HFFc6 (cell line): ENCODE measurements around the gene SPACA7. TPM values are rescaled to one million over a fixed set of nuclear protein-coding genes. Genes with fewer than 3 reads are reported as not detected.

Experiments
- DNase-seq: peaks from one replicate; pipeline ENCODE4 v3.0.0-alpha.2; 2018
- H3K27ac Mint-ChIP-seq: 2 replicates; pipeline ENCODE4 v1.8.0; 2020; ENCODE audit warnings: mild to moderate bottlenecking, mixed read lengths
- H3K27me3 Mint-ChIP-seq: 2 replicates; pipeline ENCODE4 v1.8.0; 2021; ENCODE audit warnings: mild to moderate bottlenecking, moderate library complexity, mixed read lengths; ENCODE audit not compliant: insufficient read depth
- H3K36me3 Mint-ChIP-seq: 2 replicates; pipeline ENCODE4 v1.8.0; 2021; ENCODE audit warnings: low read depth, mixed read lengths
- H3K4me1 Mint-ChIP-seq: 2 replicates; pipeline ENCODE4 v1.8.0; 2020; ENCODE audit warnings: low read depth, mixed read lengths
- H3K4me3 Mint-ChIP-seq: 2 replicates; pipeline ENCODE4 v1.8.0; 2020; ENCODE audit warnings: mild to moderate bottlenecking, moderate library complexity, mixed read lengths
- H3K9me3 Mint-ChIP-seq: 2 replicates; pipeline ENCODE4 v1.8.0; 2020; ENCODE audit warnings: mild to moderate bottlenecking, mixed read lengths
- total RNA-seq, 6 experiments: library from RNA; stranded (reverse); fragmentation: NEBNext Ultra II Directional; extraction: Animal tissue kit (Norgen Biotek cat#: 25700); gene quantifications; 2 replicates in 1 of 6; 3 replicates in 5 of 6; pipeline ENCODE4 v1.2.3, GENCODE V29; 2021
- TF ChIP-seq, protein P1 (sequence below): fragments of 200-600 bp; sonication (generic); IDR thresholded peaks from 2 replicates; pipeline ENCODE4 v1.5.0; 2021; ENCODE audit warnings: antibody characterized with exemption, mild to moderate bottlenecking

Gene SPACA7
- total RNA-seq, 6 experiments from 2014 or later: not detected

DNA sequence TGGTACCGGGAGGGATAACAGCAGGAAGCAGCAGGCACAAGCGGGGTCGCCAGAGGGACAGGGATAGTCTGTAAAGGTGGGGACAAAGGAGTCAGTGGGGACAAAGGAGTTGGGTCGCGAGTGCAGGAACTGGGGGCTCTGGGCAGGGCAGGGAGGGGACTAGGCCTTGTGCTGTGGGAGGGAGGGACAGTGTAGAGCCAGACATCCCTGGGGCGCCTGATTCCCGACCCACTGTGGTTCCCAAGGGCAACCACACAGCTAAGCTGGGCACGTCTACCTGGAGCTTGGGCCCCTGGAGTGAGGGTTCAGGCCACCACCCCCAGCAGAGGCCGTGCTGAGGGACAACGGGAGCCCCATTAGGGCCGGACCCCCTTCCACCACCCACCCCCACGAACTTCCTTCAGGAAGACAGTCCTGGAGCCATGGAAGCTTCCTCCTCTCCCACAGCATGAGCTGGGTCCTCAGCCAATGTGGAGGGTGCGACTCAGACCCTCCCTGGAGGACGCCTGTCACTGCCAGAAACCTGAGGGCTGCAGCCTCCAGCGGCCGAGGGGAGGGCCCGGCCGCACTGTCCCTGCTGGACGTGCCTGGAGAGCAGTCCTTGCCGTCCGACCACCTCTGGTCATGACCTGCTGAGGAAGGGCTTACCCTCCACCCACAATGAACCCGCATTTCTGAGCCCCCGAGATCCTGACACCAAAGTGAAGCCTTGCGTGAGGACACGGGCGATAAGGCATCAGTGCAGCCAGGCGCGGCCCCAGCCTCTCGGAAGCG, 77.9 kb downstream of the SPACA7 start:
- Mint-ChIP-seq H3K27ac (no peak overlapping the region), H3K36me3 (no peaks in the 10 kb centered on the region), H3K4me3 (no peak overlapping the region), H3K9me3 (peaks cover 9% of the 10 kb centered on the region; the same call in 1 of the 2 replicates), H3K27me3 (peaks cover 27% of the 10 kb centered on the region), H3K4me1 (no peaks in the 10 kb centered on the region)
- TF ChIP-seq, protein P1, sequence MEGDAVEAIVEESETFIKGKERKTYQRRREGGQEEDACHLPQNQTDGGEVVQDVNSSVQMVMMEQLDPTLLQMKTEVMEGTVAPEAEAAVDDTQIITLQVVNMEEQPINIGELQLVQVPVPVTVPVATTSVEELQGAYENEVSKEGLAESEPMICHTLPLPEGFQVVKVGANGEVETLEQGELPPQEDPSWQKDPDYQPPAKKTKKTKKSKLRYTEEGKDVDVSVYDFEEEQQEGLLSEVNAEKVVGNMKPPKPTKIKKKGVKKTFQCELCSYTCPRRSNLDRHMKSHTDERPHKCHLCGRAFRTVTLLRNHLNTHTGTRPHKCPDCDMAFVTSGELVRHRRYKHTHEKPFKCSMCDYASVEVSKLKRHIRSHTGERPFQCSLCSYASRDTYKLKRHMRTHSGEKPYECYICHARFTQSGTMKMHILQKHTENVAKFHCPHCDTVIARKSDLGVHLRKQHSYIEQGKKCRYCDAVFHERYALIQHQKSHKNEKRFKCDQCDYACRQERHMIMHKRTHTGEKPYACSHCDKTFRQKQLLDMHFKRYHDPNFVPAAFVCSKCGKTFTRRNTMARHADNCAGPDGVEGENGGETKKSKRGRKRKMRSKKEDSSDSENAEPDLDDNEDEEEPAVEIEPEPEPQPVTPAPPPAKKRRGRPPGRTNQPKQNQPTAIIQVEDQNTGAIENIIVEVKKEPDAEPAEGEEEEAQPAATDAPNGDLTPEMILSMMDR: no peak
- DNase-seq: no peak

DNA sequence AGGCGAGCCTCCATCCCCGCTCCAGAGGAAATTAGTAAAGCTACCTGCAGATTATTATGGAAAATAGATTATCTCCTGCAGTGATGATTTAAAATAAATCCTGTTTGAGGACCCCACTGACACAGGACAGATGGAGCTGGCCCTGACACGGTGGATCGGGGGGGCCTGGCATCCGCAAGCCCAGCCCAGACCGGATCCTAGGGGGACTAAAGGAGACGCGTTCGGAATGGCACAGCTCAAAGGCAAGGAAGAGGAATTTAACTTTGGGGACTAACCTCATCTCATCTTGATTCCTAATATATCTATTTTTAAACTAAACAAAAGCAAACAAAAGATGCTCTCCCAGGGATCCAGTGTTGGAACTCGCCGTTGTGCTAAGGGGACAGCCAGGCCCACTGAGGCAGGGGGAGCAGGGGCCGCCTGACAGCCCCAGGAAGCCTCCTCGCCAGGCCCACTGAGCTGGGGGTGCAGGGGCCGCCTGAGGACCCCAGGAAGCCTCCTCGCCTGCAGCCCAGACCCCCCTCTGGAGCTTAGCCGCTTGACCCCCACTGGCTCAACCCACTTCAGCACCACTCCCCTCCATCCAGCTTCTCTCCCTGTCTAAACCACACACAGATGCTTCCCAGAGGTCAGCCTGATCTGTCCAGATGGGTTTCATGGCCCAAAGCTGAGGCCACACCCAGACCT, 78.6 kb downstream of the SPACA7 start:
- TF ChIP-seq, protein P1: no peak
- Mint-ChIP-seq H3K4me1 (no peaks in the 10 kb centered on the region), H3K4me3 (no peak overlapping the region), H3K36me3 (no peaks in the 10 kb centered on the region), H3K27me3 (peaks cover 23% of the 10 kb centered on the region), H3K27ac (no peak overlapping the region), H3K9me3 (peaks cover 9% of the 10 kb centered on the region; the same call in 1 of the 2 replicates)
- no peak for DNase-seq

DNA sequence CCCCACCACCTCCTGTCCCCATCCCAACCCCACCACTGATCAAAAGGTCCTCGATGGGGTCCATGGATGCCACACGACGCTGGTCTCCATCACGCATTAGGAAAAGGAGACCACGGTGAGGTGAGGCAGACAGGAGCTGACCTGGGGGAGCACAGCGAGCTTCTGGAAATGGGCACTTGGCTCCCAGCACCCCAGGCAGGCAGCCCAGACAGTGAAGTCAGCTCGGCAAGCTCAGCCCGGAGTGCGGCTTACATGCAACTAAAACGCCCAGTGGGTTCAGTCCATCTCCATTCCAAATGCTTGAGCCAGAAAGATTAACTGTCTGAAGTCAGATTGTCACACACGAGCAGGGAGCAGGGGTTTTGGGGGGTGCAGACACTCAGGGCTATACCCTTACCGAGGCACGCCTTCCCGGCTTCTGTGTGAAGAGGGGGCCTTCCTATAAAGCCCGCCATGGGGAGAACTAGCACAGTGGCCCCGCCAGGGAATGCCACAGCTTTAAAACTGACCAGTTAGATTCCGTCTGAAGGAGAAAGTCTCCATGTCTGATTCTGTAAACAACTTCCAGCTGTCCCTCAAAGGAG, 79.4 kb downstream of the SPACA7 start:
- Mint-ChIP-seq H3K27me3 (peaks cover 21% of the 10 kb centered on the region), H3K4me3 (no peak overlapping the region), H3K4me1 (no peaks in the 10 kb centered on the region), H3K9me3 (peaks cover 9% of the 10 kb centered on the region; the same call in 1 of the 2 replicates), H3K27ac (no peak overlapping the region), H3K36me3 (no peaks in the 10 kb centered on the region)
- TF ChIP-seq, protein P1: no peak
- DNase-seq: no peak

DNA sequence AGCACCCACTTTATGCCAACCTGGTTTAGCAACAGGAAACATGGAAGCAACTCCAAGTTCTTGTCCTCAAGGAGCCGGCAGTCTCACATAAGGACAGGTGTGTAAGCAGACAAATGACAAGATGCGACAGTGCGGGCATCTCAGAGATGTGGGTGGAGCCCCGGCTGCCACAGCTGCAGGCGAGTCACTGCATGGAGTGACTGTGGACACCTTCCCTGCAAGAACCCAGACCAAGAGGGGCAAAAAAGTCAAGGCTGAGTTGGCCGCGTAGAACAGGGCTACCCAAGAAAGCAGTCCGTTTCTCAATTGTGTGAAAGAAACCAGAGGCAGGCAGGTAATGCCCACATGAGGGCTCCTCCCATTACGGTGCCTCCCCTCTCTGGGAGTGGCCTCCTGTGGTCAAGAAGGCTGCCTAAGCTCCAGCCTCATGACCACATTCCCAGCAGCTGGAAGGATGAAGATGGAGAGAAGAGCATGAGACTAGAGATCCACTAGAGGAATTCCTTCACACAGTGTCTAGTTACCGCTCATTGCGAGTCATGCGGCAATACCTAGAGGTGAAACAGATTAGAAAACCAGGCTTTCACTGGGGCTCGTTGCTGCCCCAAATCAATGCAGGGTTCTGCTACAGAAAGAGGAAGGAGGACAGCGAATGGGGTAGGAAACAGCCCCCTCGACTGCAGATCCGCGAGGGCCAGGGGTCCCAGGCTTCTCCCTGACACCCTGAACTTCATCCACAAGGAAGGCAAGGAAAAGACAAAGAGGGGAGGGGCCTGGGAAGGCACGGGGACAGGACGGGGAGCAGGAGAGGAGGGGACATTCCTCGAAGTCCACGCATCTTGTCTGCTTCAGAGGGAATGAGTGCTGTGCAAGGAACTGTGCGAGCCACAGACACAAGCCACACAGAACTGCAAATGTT, 80.2 kb downstream of the SPACA7 start:
- Mint-ChIP-seq H3K27ac (no peak overlapping the region), H3K4me1 (no peaks in the 10 kb centered on the region), H3K4me3 (no peak overlapping the region), H3K27me3 (peaks cover 19% of the 10 kb centered on the region), H3K36me3 (no peaks in the 10 kb centered on the region), H3K9me3 (0 out of 2 replicates have a peak, but pooled peaks cover 9% of the 10 kb centered on the region)
- DNase-seq: no peak
- TF ChIP-seq, protein P1: no peak

DNA sequence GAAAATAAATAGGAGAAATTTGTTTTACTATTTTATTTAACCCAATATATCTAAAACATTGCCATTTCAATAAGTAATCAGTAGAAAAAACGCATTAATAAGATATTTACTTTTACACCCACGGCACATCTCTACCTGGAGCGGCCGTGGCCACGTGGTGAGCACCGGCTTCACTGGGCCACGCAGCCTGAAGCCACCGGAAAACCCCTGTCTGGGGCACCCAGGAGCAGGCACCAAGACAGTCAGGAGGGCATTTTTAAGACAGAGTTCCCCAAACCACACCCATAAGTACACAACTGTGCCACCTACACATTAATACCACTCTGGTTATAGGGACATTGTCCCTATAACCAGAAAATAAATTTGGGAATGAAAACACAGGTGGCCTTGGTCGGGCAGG, 80.9 kb downstream of the SPACA7 start:
- no peaks in the 10 kb centered on the region for H3K36me3 Mint-ChIP-seq
- peaks cover 22% of the 10 kb centered on the region for H3K27me3 Mint-ChIP-seq
- H3K4me3 Mint-ChIP-seq: no peak overlapping the region
- no peak for DNase-seq
- 0 out of 2 replicates have a peak, but pooled peaks cover 9% of the 10 kb centered on the region for H3K9me3 Mint-ChIP-seq
- H3K27ac Mint-ChIP-seq: no peak overlapping the region
- no peaks in the 10 kb centered on the region for H3K4me1 Mint-ChIP-seq
- TF ChIP-seq, protein P1: no peak
